ENCODE results near the gene AGRN.
"Not testable (repeated sequence)": the region's sequence is repeated elsewhere in the genome, so short reads cannot be mapped to it uniquely, and the experiment has no call there.

Gene AGRN

DNA sequence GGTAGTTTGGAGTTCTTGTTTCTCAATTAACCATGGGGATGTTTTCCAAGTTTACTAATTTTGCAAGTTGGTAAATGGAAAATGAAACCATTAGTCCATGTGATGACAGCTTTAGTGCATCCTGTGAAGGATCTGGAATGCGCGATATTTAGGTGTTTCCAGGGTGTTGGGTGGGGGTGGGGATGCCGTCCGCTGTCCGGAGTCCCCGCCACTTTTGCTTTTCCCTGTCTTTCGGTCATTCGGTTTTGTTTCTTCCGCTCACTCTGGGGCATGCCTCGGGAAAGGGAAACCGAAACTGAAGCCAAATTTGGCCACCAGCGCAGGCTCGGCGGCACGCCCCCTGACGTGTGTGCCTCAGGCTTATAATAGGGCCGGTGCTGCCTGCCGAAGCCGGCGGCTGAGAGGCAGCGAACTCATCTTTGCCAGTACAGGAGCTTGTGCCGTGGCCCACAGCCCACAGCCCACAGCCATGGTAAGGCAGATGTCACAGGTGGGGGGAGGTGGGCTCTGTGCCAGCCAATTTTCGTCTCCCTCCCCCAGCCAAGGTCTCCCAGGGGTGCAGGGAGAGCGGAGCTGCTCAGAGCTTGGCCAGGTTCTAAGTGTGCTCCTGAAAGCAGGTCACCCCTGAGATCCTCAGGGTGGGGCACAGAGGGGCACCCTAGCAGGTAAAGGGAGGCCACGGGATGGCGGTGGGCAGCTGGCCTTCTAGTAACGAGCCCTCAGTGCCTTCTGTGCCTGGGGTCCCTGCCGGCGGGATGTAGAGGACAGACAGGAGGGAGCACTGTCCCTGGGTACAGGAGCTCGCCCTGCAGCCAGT is 6.6 kb upstream of the AGRN start, which contains the start of gene ISG15:
Gene ISG15 (plus strand): TSS at position 393 of the 817 bp plus-strand sequence. CDS start 77 bp downstream, at position 470.
- H3K9ac ChIP-seq (ENCODE audit: low read depth in 1 of 2, low read length in 2 of 2), result peak within 1 kb of the TSS; percentile 90 to 93
- H3K36me3 ChIP-seq (ENCODE audit: control insufficient read depth in 1 of 2, insufficient read depth in 2 of 2, low read length in 2 of 2), result no peaks in the 10 kb centered on the region
- H3K4me3 ChIP-seq (ENCODE audit: low read depth in 1 of 2, low read length in 2 of 2), result peak within 1 kb of the TSS; percentile 65 to 77
- H3K4me1 ChIP-seq (ENCODE audit: control insufficient read depth in 1 of 2, insufficient read depth in 2 of 2, low read length in 2 of 2), result peaks cover 6 to 13% of the 10 kb centered on the region in 2 donors
- H3K9me3 ChIP-seq (ENCODE audit: control insufficient read depth in 1 of 2, low read length in 2 of 2), result no peaks in the 10 kb centered on the region
- peak within 1 kb of the TSS; percentile 86 for H3K27ac ChIP-seq (ENCODE audit: low read depth, low read length)
- no peaks in the 10 kb centered on the region for H3K27me3 ChIP-seq (ENCODE audit: control insufficient read depth in 1 of 2, insufficient read depth in 2 of 2, low read length in 2 of 2)

GRCh38 chr1:1013922-1014648 is 5.8 kb upstream of the AGRN start:
- H3K27ac ChIP-seq (ENCODE audit: low read depth, low read length), result peak overlapping the region; percentile 86
- H3K27me3 ChIP-seq (ENCODE audit: control insufficient read depth in 1 of 2, insufficient read depth in 2 of 2, low read length in 2 of 2), result no peaks in the 10 kb centered on the region
- H3K4me1 ChIP-seq (ENCODE audit: control insufficient read depth in 1 of 2, insufficient read depth in 2 of 2, low read length in 2 of 2), result peaks cover 6 to 13% of the 10 kb centered on the region in 2 donors
- H3K36me3 ChIP-seq (ENCODE audit: control insufficient read depth in 1 of 2, insufficient read depth in 2 of 2, low read length in 2 of 2), result no peaks in the 10 kb centered on the region
- peak overlapping the region; percentile 65 to 77 for H3K4me3 ChIP-seq (ENCODE audit: low read depth in 1 of 2, low read length in 2 of 2)
- H3K9ac ChIP-seq (ENCODE audit: low read depth in 1 of 2, low read length in 2 of 2), result peak overlapping the region; percentile 90 to 93
- H3K9me3 ChIP-seq (ENCODE audit: control insufficient read depth in 1 of 2, low read length in 2 of 2), result no peaks in the 10 kb centered on the region

GRCh38 chr1:1014799-1015681 is 4.9 kb upstream of the AGRN start:
- Histone ChIP-seq H3K4me1 (ENCODE audit: control insufficient read depth in 1 of 2, insufficient read depth in 2 of 2, low read length in 2 of 2) (peaks cover 6 to 13% of the 10 kb centered on the region in 2 donors), H3K9me3 (ENCODE audit: control insufficient read depth in 1 of 2, low read length in 2 of 2) (no peaks in the 10 kb centered on the region), H3K36me3 (ENCODE audit: control insufficient read depth in 1 of 2, insufficient read depth in 2 of 2, low read length in 2 of 2) (no peaks in the 10 kb centered on the region), H3K27me3 (ENCODE audit: control insufficient read depth in 1 of 2, insufficient read depth in 2 of 2, low read length in 2 of 2) (no peaks in the 10 kb centered on the region), H3K27ac (ENCODE audit: low read depth, low read length) (no peak overlapping the region), H3K4me3 (ENCODE audit: low read depth in 1 of 2, low read length in 2 of 2) (no peak overlapping the region), H3K9ac (ENCODE audit: low read depth in 1 of 2, low read length in 2 of 2) (peak overlapping the region in 1 of 2 donors; percentile 90)

GRCh38 chr1:1017397-1018320 is 2.3 kb upstream of the AGRN start:
- not testable (repeated sequence) for H3K9me3 ChIP-seq (ENCODE audit: control insufficient read depth in 1 of 2, low read length in 2 of 2); H3K9ac ChIP-seq (ENCODE audit: low read depth in 1 of 2, low read length in 2 of 2); H3K27me3 ChIP-seq (ENCODE audit: control insufficient read depth in 1 of 2, insufficient read depth in 2 of 2, low read length in 2 of 2); H3K27ac ChIP-seq (ENCODE audit: low read depth, low read length); H3K36me3 ChIP-seq (ENCODE audit: control insufficient read depth in 1 of 2, insufficient read depth in 2 of 2, low read length in 2 of 2); H3K4me3 ChIP-seq (ENCODE audit: low read depth in 1 of 2, low read length in 2 of 2)
- peaks cover 15 to 19% of the 10 kb centered on the region in 2 donors for H3K4me1 ChIP-seq (ENCODE audit: control insufficient read depth in 1 of 2, insufficient read depth in 2 of 2, low read length in 2 of 2)

- H3K36me3 ChIP-seq (ENCODE audit: control insufficient read depth in 1 of 2, insufficient read depth in 2 of 2, low read length in 2 of 2); H3K27ac ChIP-seq (ENCODE audit: low read depth, low read length); H3K4me3 ChIP-seq (ENCODE audit: low read depth in 1 of 2, low read length in 2 of 2); H3K9me3 ChIP-seq (ENCODE audit: control insufficient read depth in 1 of 2, low read length in 2 of 2); H3K27me3 ChIP-seq (ENCODE audit: control insufficient read depth in 1 of 2, insufficient read depth in 2 of 2, low read length in 2 of 2); H3K9ac ChIP-seq (ENCODE audit: low read depth in 1 of 2, low read length in 2 of 2): not testable (repeated sequence)
- peaks cover 15 to 19% of the 10 kb centered on the region in 2 donors for H3K4me1 ChIP-seq (ENCODE audit: control insufficient read depth in 1 of 2, insufficient read depth in 2 of 2, low read length in 2 of 2)
These were observed 1.6 kb upstream of the AGRN start for GRCh38 chr1:1018321-1018685.

GRCh38 chr1:1019122-1019999 is 559 bp upstream of the AGRN start:
- Histone ChIP-seq H3K27ac (ENCODE audit: low read depth, low read length) (peak overlapping the region; percentile 56), H3K27me3 (ENCODE audit: control insufficient read depth in 1 of 2, insufficient read depth in 2 of 2, low read length in 2 of 2) (peaks cover 0 to 4% of the 10 kb centered on the region in 2 donors), H3K36me3 (ENCODE audit: control insufficient read depth in 1 of 2, insufficient read depth in 2 of 2, low read length in 2 of 2) (no peaks in the 10 kb centered on the region), H3K9ac (ENCODE audit: low read depth in 1 of 2, low read length in 2 of 2) (no peak overlapping the region), H3K4me1 (ENCODE audit: control insufficient read depth in 1 of 2, insufficient read depth in 2 of 2, low read length in 2 of 2) (peaks cover 9 to 10% of the 10 kb centered on the region in 2 donors), H3K9me3 (ENCODE audit: control insufficient read depth in 1 of 2, low read length in 2 of 2) (no peaks in the 10 kb centered on the region), H3K4me3 (ENCODE audit: low read depth in 1 of 2, low read length in 2 of 2) (peak overlapping the region; percentile 22 to 54)

- H3K9ac ChIP-seq (ENCODE audit: low read depth in 1 of 2, low read length in 2 of 2), result no peak overlapping the region
- H3K4me1 ChIP-seq (ENCODE audit: control insufficient read depth in 1 of 2, insufficient read depth in 2 of 2, low read length in 2 of 2), result peaks cover 7 to 9% of the 10 kb centered on the region in 2 donors
- H3K27ac ChIP-seq (ENCODE audit: low read depth, low read length), result no peak overlapping the region
These were observed 592 bp downstream of the AGRN start for GRCh38 chr1:1020415-1021009.

GRCh38 chr1:1021010-1021919 is 1.3 kb downstream of the AGRN start:
- Histone ChIP-seq H3K27me3 (ENCODE audit: control insufficient read depth in 1 of 2, insufficient read depth in 2 of 2, low read length in 2 of 2) (peaks cover 0 to 4% of the 10 kb centered on the region in 2 donors), H3K4me1 (ENCODE audit: control insufficient read depth in 1 of 2, insufficient read depth in 2 of 2, low read length in 2 of 2) (peaks cover 7 to 9% of the 10 kb centered on the region in 2 donors), H3K9ac (ENCODE audit: low read depth in 1 of 2, low read length in 2 of 2) (no peak overlapping the region), H3K27ac (ENCODE audit: low read depth, low read length) (no peak overlapping the region), H3K9me3 (ENCODE audit: control insufficient read depth in 1 of 2, low read length in 2 of 2) (no peaks in the 10 kb centered on the region), H3K36me3 (ENCODE audit: control insufficient read depth in 1 of 2, insufficient read depth in 2 of 2, low read length in 2 of 2) (no peaks in the 10 kb centered on the region), H3K4me3 (ENCODE audit: low read depth in 1 of 2, low read length in 2 of 2) (peak overlapping the region in 1 of 2 donors; percentile 45)

More at GRCh38 chr1:1020415-1021009, 592 bp downstream of the AGRN start:
- H3K27me3 ChIP-seq (ENCODE audit: control insufficient read depth in 1 of 2, insufficient read depth in 2 of 2, low read length in 2 of 2), result peaks cover 0 to 4% of the 10 kb centered on the region in 2 donors
- H3K9me3 ChIP-seq (ENCODE audit: control insufficient read depth in 1 of 2, low read length in 2 of 2), result no peaks in the 10 kb centered on the region
- peak overlapping the region in 1 of 2 donors; percentile 62 for H3K4me3 ChIP-seq (ENCODE audit: low read depth in 1 of 2, low read length in 2 of 2)
- no peaks in the 10 kb centered on the region for H3K36me3 ChIP-seq (ENCODE audit: control insufficient read depth in 1 of 2, insufficient read depth in 2 of 2, low read length in 2 of 2)

Measured in duodenal mucosa (tissue), 2 donors.